ENCODE results near the gene CACNA2D4. TPM values are rescaled to one million over a fixed set of nuclear protein-coding genes. Genes with fewer than 3 reads are reported as not detected.

Gene CACNA2D4
- polyA plus RNA-seq, 4 donors = 1.9 to 3.2 (median 2.6) TPM

- no peak for DNase-seq (ENCODE audit: low read depth in 4 of 4, low spot score in 3 of 4)
These were observed 15.6 kb upstream of the CACNA2D4 start for GRCh38 chr12:1934068-1934467.

GRCh38 chr12:1933342-1934051, 15.0 kb upstream of the CACNA2D4 start:
- no peak for DNase-seq (ENCODE audit: low read depth in 4 of 4, low spot score in 3 of 4)

- DNase-seq (ENCODE audit: low read depth in 4 of 4, low spot score in 3 of 4) = no peak
These were observed 13.9 kb upstream of the CACNA2D4 start for GRCh38 chr12:1932264-1932777.

DNA sequence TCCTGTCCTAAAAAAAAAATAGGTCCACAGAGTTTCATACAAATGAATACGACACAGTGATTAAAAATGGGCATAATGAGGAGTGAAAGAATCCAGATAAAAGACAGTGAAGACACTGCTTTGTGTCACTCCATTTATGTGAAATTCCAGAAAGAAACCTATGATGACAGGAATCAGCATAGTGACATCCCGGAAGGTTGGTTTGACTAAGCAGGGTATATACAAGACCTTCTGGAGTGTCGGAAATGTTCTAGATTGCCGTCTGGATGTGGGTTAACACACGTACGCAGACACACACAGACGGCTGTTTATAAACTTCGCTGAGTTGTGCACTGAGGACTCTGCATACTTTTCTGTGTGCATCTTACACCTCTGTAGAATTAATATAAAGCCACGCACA, 13.2 kb upstream of the CACNA2D4 start:
- DNase-seq (ENCODE audit: low read depth in 4 of 4, low spot score in 3 of 4) = no peak

GRCh38 chr12:1930803-1931597, 12.5 kb upstream of the CACNA2D4 start:
- DNase-seq (ENCODE audit: low read depth in 4 of 4, low spot score in 3 of 4) = no peak

DNA sequence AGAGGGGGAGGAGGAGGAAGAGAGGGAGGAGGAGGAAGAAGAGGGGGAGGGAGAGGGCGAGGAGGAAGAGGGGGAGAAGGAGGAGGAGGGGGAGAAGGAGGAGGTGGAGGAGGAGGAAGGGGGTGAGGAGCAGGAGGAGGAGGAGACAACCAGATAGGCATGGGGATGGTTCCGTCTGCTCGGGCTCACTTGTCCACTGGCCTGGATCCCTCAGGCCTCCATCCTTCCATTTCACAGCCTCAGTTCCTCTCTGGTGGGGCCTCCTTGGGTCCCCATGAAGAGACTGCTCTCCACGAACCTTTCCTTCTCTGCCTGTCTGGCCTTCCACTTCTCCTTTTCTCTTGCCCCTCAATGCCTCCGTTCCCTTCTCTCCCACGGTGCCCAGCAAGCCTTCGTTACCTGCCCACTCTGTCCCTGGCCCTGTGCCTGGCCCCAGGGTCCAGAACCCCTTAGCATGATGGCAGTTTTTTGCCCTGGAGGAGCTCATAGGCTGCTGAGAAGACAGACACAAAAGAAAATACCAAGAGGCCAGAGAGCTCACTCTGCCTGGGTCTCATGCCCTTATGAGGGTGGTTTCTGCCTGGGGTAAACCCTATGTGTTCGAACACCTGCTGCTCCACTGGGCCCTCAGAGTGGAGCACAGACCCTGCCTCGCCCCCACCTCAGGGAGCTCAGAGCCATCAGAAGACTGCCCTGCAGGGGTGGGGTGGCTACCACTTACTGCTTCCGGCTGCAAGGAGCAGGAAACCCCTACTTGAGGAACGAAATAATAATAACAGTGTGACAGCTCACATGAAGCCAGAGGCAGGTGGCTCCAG, 11.7 kb upstream of the CACNA2D4 start:
- DNase-seq (ENCODE audit: low read depth in 4 of 4, low spot score in 3 of 4) = no peak

DNA sequence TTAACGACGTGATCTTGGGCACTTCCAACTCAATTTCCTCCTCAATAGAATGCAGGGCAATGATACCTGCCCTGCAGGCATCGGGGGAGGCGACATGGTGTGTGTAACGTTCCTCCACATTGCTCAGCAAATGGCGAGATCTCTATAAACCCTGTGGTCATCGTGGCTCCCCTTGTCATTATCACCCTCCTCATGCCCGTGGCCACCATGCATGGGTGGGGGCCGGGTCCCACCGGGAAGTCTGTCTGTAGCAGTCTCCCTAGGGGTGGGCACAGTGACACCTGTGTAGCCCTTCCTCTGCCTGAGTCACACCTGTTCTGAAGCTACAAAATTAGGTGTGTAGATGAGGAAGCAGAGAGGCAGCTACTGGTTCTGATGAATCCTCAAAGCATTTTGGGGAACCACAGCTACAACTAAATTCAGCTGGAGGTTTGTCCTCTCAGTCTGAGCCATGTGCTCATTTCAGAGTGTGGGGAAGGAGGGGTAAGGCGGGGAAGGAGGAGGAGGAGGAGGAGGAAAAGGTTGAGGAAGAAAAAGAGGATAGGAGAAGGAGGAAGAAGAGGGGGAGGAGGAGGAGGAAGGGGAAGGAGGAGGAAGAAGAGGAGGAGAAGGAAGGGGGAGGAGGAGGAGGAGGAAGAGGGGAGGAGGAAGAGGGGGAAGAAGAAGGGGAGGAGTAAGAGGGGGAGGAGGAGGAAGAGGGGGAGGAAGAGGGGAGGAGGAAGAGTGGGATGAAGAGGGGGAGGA, 11.0 kb upstream of the CACNA2D4 start:
- DNase-seq (ENCODE audit: low read depth in 4 of 4, low spot score in 3 of 4) = no peak

DNA sequence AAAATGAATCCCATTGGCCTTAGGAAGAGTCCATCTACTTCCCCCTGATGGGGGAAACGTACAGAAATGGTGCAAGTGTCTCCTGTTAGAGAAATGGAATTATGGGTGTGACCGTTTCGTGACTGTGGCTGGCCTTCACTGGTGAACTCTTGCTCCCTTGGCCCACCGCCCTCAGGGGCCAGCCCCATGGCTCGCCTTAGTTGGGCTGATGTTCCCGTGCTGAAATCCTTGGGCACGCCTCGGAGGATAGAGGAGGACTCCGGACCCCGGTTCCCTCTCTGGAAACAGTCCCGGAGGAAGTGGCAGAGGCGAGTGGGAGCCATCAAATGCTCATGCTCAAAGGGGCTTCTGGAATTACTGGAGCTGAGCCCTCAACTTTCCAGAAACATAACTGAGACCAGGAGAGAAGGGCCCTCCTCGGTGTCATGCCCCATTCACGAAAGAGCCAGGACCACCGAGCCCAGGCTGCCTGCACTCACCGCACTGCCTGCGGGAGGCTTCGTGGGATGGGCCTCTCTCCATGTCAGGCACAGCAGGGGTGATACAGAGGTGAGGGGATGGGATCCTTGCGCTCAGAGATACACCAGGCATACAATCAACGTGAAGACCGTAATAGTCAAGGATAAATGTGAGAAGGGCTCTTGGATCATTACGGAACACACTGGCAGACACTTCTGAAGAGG, 10.1 kb upstream of the CACNA2D4 start:
- DNase-seq (ENCODE audit: low read depth in 4 of 4, low spot score in 3 of 4) = no peak

DNA sequence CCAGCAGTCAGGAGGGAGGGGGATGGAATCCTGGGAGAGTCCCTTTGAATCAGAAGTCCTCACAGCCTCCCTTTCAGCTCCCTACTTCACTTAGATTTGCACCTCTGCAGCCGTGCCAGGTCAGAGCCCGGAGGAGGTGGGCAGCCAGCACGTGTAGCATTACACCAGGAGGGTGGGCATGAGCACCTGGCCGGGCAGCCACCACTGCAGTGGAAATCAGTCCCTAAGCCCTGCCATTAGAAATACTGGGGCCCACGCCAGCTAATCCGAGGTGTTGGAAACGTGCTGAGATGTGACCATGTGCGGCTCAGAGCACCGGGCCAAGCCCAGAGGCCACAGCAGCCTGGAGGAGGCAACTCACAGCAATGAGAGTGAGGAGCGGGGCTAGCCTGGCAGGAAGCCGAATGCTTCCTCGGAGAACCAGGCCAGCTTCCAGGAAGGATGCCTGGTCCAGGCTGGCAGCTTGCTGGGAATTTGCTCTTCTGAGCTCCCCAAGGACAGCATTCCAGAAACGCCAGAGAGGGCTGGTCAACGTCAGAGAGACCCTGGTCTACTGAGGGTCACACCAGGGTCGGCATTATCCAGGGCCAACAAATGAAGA, 9.4 kb upstream of the CACNA2D4 start:
- DNase-seq (ENCODE audit: low read depth in 4 of 4, low spot score in 3 of 4) = no peak

- DNase-seq (ENCODE audit: low read depth in 4 of 4, low spot score in 3 of 4) = no peak
These were observed 8.7 kb upstream of the CACNA2D4 start for GRCh38 chr12:1927051-1927680.

DNA sequence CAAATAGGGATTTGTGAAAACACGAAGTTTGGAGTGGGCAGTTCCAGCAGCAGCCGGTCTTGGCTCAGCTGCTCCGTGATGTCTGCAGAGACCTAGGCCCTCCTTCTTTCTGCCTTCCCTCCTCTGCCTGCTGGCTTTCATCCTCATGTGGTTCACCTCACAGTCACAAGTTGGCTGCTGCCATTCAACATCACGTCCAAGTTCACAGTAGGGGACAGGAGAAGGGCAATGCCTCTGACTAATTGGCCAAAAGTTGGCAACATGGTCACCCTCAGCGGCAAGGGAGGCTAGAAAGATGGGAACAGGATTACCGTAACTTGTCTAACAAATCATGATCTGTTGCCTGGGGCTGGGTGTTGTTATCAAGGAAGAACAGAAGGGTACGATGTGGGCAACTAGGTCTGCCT, 7.8 kb upstream of the CACNA2D4 start:
- DNase-seq (ENCODE audit: low read depth in 4 of 4, low spot score in 3 of 4) = no peak

GRCh38 chr12:1925684-1926006, 7.2 kb upstream of the CACNA2D4 start:
- DNase-seq (ENCODE audit: low read depth in 4 of 4, low spot score in 3 of 4) = no peak

GRCh38 chr12:1924996-1925683, 6.7 kb upstream of the CACNA2D4 start:
- DNase-seq (ENCODE audit: low read depth in 4 of 4, low spot score in 3 of 4) = no peak

- DNase-seq (ENCODE audit: low read depth in 4 of 4, low spot score in 3 of 4) = no peak
These were observed 4.5 kb upstream of the CACNA2D4 start for GRCh38 chr12:1922985-1923384.

- DNase-seq (ENCODE audit: low read depth in 4 of 4, low spot score in 3 of 4) = no peak
These were observed 3.7 kb upstream of the CACNA2D4 start for GRCh38 chr12:1922075-1922709.

DNA sequence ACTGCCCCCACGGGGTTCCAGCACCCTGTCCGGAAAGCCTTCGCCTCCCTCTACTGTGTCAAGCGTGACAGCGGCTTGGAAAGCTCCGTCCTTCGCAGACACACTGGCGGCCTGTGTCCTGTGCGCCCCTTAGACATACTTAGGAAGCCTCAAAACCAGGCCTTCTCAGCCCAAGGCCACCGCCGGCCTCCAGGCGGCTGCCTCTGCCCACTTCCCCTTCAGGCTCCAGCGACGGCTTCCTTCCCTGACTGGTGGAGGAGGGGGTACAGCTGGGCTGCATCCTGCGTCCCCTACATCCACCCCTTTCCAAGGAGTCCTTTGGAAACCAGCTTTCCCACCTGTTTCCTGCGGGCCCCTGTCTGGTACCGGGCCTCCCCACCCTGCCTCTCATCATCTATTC, 2.5 kb upstream of the CACNA2D4 start:
- no peak for DNase-seq (ENCODE audit: low read depth in 4 of 4, low spot score in 3 of 4)

DNA sequence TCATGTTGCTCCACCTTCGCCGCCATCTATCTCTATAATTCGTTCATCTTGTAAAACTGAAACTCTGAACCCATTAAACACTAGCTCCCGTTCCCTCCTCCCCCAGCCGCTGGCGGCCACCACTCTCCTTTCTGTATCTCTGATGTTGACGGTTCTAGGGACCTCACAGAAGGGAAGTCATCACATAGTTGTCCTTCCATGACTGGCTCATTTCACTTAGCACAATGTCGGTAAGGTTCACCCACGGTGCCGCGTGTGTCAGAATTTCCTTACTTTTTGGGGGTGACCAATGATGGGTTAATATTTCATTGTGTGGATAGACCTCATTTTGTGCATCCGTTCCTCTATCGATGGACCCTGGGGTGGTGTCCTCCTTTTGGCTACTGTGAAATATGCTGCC, 2.0 kb upstream of the CACNA2D4 start:
- DNase-seq (ENCODE audit: low read depth in 4 of 4, low spot score in 3 of 4) = no peak

DNA sequence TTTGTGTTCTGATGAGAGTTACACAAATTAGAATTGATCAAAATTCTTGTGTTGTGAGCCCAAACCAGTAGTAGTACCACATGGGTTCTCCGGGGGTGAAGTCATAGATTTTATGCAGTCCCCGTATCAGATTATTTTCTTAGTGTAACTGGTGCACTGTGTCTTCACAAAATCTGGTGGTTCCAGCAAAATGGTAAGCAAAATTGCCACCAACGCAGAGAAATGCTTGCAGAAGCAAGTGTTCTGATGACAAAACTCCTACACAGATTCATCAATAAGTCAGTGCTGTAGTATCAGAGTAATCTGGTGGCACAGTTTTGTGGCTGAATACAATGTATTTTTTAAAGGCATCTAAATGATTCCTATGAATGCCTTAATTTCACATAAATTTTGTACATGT, 1.3 kb upstream of the CACNA2D4 start:
- no peak for DNase-seq (ENCODE audit: low read depth in 4 of 4, low spot score in 3 of 4)
